H1 (cell line): Measurements from ENCODE around the gene LOX. TPM values are rescaled to one million over a fixed set of nuclear protein-coding genes. Genes with fewer than 3 reads are reported as not detected.
A peak's percentile ranks its signal among the peaks of the same experiment; 100 is the strongest.

ENCODE experiments used
- CTCF ChIA-PET: fragments of 300-600 bp; sonication (Branson Sonifier 250); formaldehyde crosslinking; loops from one replicate; lab custom pipeline; 2021; ENCODE audit not compliant: partially characterized antibody; lab: Charles Lee
- POLR2A ChIA-PET: fragments of 300-600 bp; sonication (Branson Sonifier 250); formaldehyde crosslinking; loops from one replicate; lab custom pipeline; 2021; ENCODE audit warnings: inconsistent platforms; ENCODE audit not compliant: partially characterized antibody; lab: Charles Lee
- DNase-seq, 2 experiments: peaks; one replicate each; pipeline versions ENCODE4 v3.0.0 to v3.0.0-alpha.2; 2010 to 2022; ENCODE audit warnings: low spot score in 2 of 2, low read depth in 1 of 2, mixed read lengths in 1 of 2
- FAIRE-seq: peaks from 2 replicates; lab custom pipeline; 2011; peaks lifted over from hg19 to GRCh38; lab: Jason Lieb, UNC
- H2AFZ ChIP-seq: 2 replicates; pipeline ENCODE4 v1.8.1; 2012; ENCODE audit warnings: low read length, inconsistent platforms
- H2AK5ac ChIP-seq: 2 replicates; pipeline ENCODE4 v1.6.1; 2013; ENCODE audit warnings: low read depth, low read length
- H2BK120ac ChIP-seq: replicated peaks from 2 replicates; pipeline ENCODE3; 2013; ENCODE audit warnings: low read depth, low read length, inconsistent platforms
- H2BK12ac ChIP-seq: 2 replicates; pipeline ENCODE4 v1.6.1; 2013; ENCODE audit warnings: low read depth, low read length
- H2BK15ac ChIP-seq: 2 replicates; pipeline ENCODE4 v1.6.1; 2013; ENCODE audit warnings: low read length
- H2BK20ac ChIP-seq: 2 replicates; pipeline ENCODE4 v1.6.1; 2013; ENCODE audit warnings: low read length
- H2BK5ac ChIP-seq: 2 replicates; pipeline ENCODE4 v1.6.1; 2013; ENCODE audit warnings: low read depth, low read length
- H3K14ac ChIP-seq: 2 replicates; pipeline ENCODE4 v1.6.1; 2013; ENCODE audit warnings: inconsistent platforms; ENCODE audit not compliant: insufficient read length
- H3K18ac ChIP-seq: 2 replicates; pipeline ENCODE4 v1.6.1; 2013; ENCODE audit warnings: low read length; ENCODE audit errors: extremely low read depth
- H3K23ac ChIP-seq: 2 replicates; pipeline ENCODE4 v1.6.1; 2013; ENCODE audit warnings: inconsistent platforms; ENCODE audit not compliant: insufficient read length
- H3K23me2 ChIP-seq: 2 replicates; pipeline ENCODE4 v1.6.1; 2013; ENCODE audit warnings: low read depth, low read length
- H3K27ac ChIP-seq: 2 replicates; pipeline ENCODE4 v1.6.1; 2011; ENCODE audit warnings: low read depth, low read length, inconsistent platforms
- H3K27me3 ChIP-seq, 4 experiments: replicated peaks in 1 of 4; 1 replicate in 1 of 4; 2 replicates in 3 of 4; pipeline versions ENCODE4 v1.6.1 to v1.8.1; 2011 to 2013; ENCODE audit warnings: low read length in 3 of 4, mild to moderate bottlenecking in 3 of 4, inconsistent platforms in 2 of 4, mixed read lengths in 2 of 4, moderate library complexity in 1 of 4; ENCODE audit not compliant: control insufficient read depth in 3 of 4, insufficient read depth in 3 of 4; ENCODE audit errors: extremely low read depth in 1 of 4
- H3K36me3 ChIP-seq, 4 experiments: 2 replicates each; pipeline versions ENCODE4 v1.6.1 to v1.8.1; 2011 to 2013; ENCODE audit warnings: mild to moderate bottlenecking in 4 of 4, low read length in 3 of 4, moderate library complexity in 2 of 4, control low read depth in 1 of 4, inconsistent platforms in 1 of 4; ENCODE audit not compliant: insufficient read depth in 4 of 4, control insufficient read depth in 2 of 4
- H3K4ac ChIP-seq: replicated peaks from 2 replicates; pipeline ENCODE3; 2013; ENCODE audit warnings: low read length, low read depth, mixed read lengths, inconsistent platforms; ENCODE audit not compliant: insufficient read length
- H3K4me1 ChIP-seq, 4 experiments: replicated peaks in 1 of 4; 1 replicate in 1 of 4; 2 replicates in 3 of 4; pipeline versions ENCODE4 v1.6.1 to v1.8.1; 2011 to 2013; ENCODE audit warnings: low read length in 3 of 4, inconsistent platforms in 2 of 4, mixed read lengths in 1 of 4; ENCODE audit not compliant: insufficient read depth in 4 of 4, control insufficient read depth in 3 of 4
- H3K4me2 ChIP-seq, 2 experiments: 2 replicates each; pipeline versions ENCODE4 v1.6.1 to v1.8.1; 2011 to 2013; ENCODE audit warnings: low read depth in 2 of 2, low read length in 2 of 2, control low read depth in 1 of 2, inconsistent platforms in 1 of 2, mild to moderate bottlenecking in 1 of 2; ENCODE audit not compliant: insufficient read depth in 1 of 2
- H3K4me3 ChIP-seq, 4 experiments: fragments of 200-600, 300-600 bp in 1 of 4; sonication (generic), shearing (Covaris generic), sonication (Bioruptor Twin) in 1 of 4; 2 replicates each; pipeline versions ENCODE4 v1.5.1 to v1.8.1; 2011 to 2016; ENCODE audit warnings: low read length in 4 of 4, low read depth in 3 of 4, control low read depth in 2 of 4, inconsistent platforms in 2 of 4, mild to moderate bottlenecking in 2 of 4, mixed read lengths in 1 of 4, moderate library complexity in 1 of 4; ENCODE audit not compliant: insufficient read depth in 2 of 4; ENCODE audit errors: extremely low read depth in 1 of 4
- H3K56ac ChIP-seq: replicated peaks from 2 replicates; pipeline ENCODE3; 2013; ENCODE audit warnings: low read depth, mild to moderate bottlenecking, mixed read lengths, low read length, inconsistent platforms; ENCODE audit not compliant: insufficient read length
- H3K79me1 ChIP-seq: 2 replicates; pipeline ENCODE4 v1.6.1; 2013; ENCODE audit warnings: low read depth, low read length, control low read depth
- H3K79me2 ChIP-seq, 2 experiments: 2 replicates each; pipeline versions ENCODE4 v1.6.1 to v1.8.1; 2012 to 2013; ENCODE audit warnings: low read length in 2 of 2, mild to moderate bottlenecking in 2 of 2, inconsistent platforms in 1 of 2; ENCODE audit not compliant: insufficient read depth in 2 of 2, control insufficient read depth in 1 of 2
- H3K9ac ChIP-seq, 4 experiments: replicated peaks in 1 of 4; 1 replicate in 1 of 4; 2 replicates in 3 of 4; pipeline versions ENCODE4 v1.6.1 to v1.8.1; 2011 to 2013; ENCODE audit warnings: low read depth in 3 of 4, low read length in 3 of 4, control low read depth in 2 of 4, mild to moderate bottlenecking in 2 of 4, moderate library complexity in 2 of 4, inconsistent platforms in 1 of 4; ENCODE audit errors: extremely low read depth in 1 of 4
- H3K9me3 ChIP-seq, 2 experiments: 2 replicates each; pipeline versions ENCODE4 v1.6.1 to v1.8.1; 2012 to 2013; ENCODE audit warnings: mild to moderate bottlenecking in 2 of 2, moderate library complexity in 2 of 2, control low read depth in 1 of 2, inconsistent platforms in 1 of 2, low read depth in 1 of 2, low read length in 1 of 2, mixed read lengths in 1 of 2; ENCODE audit not compliant: insufficient read depth in 2 of 2
- H4K20me1 ChIP-seq, 2 experiments: replicated peaks in 1 of 2; 2 replicates each; pipeline versions ENCODE3 to v1.8.1; 2011 to 2013; ENCODE audit warnings: inconsistent platforms in 2 of 2, low read length in 2 of 2, mild to moderate bottlenecking in 1 of 2; ENCODE audit not compliant: insufficient read depth in 2 of 2, control insufficient read depth in 1 of 2
- H4K5ac ChIP-seq: 2 replicates; pipeline ENCODE4 v1.6.1; 2013; ENCODE audit warnings: low read length, low read depth, mixed read lengths, inconsistent platforms; ENCODE audit not compliant: insufficient read length
- H4K8ac ChIP-seq: 2 replicates; pipeline ENCODE4 v1.8.0; 2013; ENCODE audit warnings: mild to moderate bottlenecking, moderate library complexity, low read length, inconsistent platforms; ENCODE audit not compliant: insufficient read depth; ENCODE audit errors: extremely low read depth
- H4K91ac ChIP-seq: replicated peaks from 2 replicates; pipeline ENCODE3; 2013; ENCODE audit warnings: low read length, mixed read lengths, inconsistent platforms; ENCODE audit not compliant: insufficient read length
- CTCF ChIP-seq, 3 experiments: IDR thresholded peaks; 1 replicate in 2 of 3; 2 replicates in 1 of 3; pipeline versions ENCODE4 v1.5.1 to v1.6.1; 2011; ENCODE audit warnings: low read length in 3 of 3, mild to moderate bottlenecking in 3 of 3, inconsistent platforms in 2 of 3, low read depth in 1 of 3, moderate library complexity in 1 of 3; ENCODE audit not compliant: insufficient read depth in 1 of 3; ENCODE audit errors: control extremely low read depth in 1 of 3
- EP300 ChIP-seq, 2 experiments: IDR thresholded peaks; 1 replicate in 1 of 2; 2 replicates in 1 of 2; pipeline ENCODE4 v1.6.1; 2011 to 2012; ENCODE audit warnings: low read depth in 2 of 2, low read length in 2 of 2, mild to moderate bottlenecking in 2 of 2, borderline replicate concordance in 1 of 2, inconsistent platforms in 1 of 2, moderate library complexity in 1 of 2
- EZH2 ChIP-seq: fragments of 200-600 bp; sonication (generic); IDR thresholded peaks from 2 replicates; pipeline ENCODE4 v1.7.1; 2012; ENCODE audit warnings: low read depth, mild to moderate bottlenecking, moderate library complexity, low read length, inconsistent platforms; ENCODE audit not compliant: severe bottlenecking
- JUND ChIP-seq: IDR thresholded peaks from 2 replicates; pipeline ENCODE4 v1.6.1; 2011; ENCODE audit warnings: mild to moderate bottlenecking, improper control_type of control experiment, low read length
- RAD21 ChIP-seq, 2 experiments: IDR thresholded peaks in 1 of 2; conservative IDR thresholded peaks in 1 of 2; 2 replicates each; pipeline ENCODE4 v1.6.1; 2011; ENCODE audit warnings: low read depth in 2 of 2, low read length in 2 of 2, improper control_type of control experiment in 1 of 2, inconsistent platforms in 1 of 2, mild to moderate bottlenecking in 1 of 2, moderate library complexity in 1 of 2
- SP1 ChIP-seq: IDR thresholded peaks from 2 replicates; pipeline ENCODE4 v1.6.1; 2011; ENCODE audit warnings: low read depth, low read length
- WGBS, 2 experiments: shearing (Covaris generic) in 1 of 2; methylation state at CpG; one replicate each; pipeline versions ENCODE4 v1.1.6 to v1.1.7; 2013 to 2015; ENCODE audit warnings: low lambda C conversion rate in 2 of 2, mixed read lengths in 2 of 2, inconsistent platforms in 1 of 2, low coverage in 1 of 2, missing lambda C conversion rate in 1 of 2; ENCODE audit not compliant: insufficient replicate concordance in 2 of 2, insufficient coverage in 1 of 2, insufficient read length in 1 of 2; ENCODE audit errors: extremely low coverage in 1 of 2, missing lambda C conversion rate in 1 of 2; 5-methylcytosine and 5-hydroxymethylcytosine counted together
- polyA plus RNA-seq, 7 experiments: library from polyadenylated mRNA; depleted of rRNA in 3 of 7; stranded (reverse) in 5 of 7; unstranded in 2 of 7; fragments of >200 nt in 5 of 7; fragments of 200-250 nt in 2 of 7; gene quantifications; 1 replicate in 5 of 7; 2 replicates in 1 of 7; 4 replicates in 1 of 7; pipeline versions ENCODE4 v1.2.1 to v1.2.3, GENCODE V29; 2011 to 2013; ENCODE audit warnings: missing spikeins in 2 of 7, mixed read lengths in 2 of 7
- total RNA-seq: library from RNA; stranded (reverse); fragmentation: NEBNext Ultra II Directional; extraction: Animal tissue kit (Norgen Biotek cat#: 25700); gene quantifications from 2 replicates; pipeline ENCODE4 v1.2.1, GENCODE V29; 2021

LOX gene
- total and polyA plus RNA-seq, 2 of the 8 experiments (the other 6 are each of a cell fraction or from before 2014, with no cell fraction given): 1.1 to 2.2 TPM

GRCh38 chr5:122091936-122092600 is 14.0 kb upstream of the LOX start:
- no peaks in the 10 kb centered on the region for H4K20me1 ChIP-seq
- H3K18ac ChIP-seq: no peak overlapping the region
- no peaks in the 10 kb centered on the region for H3K4me1 ChIP-seq
- H2AFZ ChIP-seq: peak overlapping the region; percentile 90; the same call in 1 of the 2 replicates
- no peak overlapping the region for H3K23ac ChIP-seq
- peak; percentile 69 to 74 for TF ChIP-seq RAD21 (IDR thresholded peaks at IDR 0.05 in 1 of 2, conservative IDR thresholded peaks at IDR 0.05 in 1 of 2; ENCODE audit: low read depth in 2 of 2, low read length in 2 of 2)
- no peak for TF ChIP-seq EZH2
- peak; percentile 34; the same call in 1 of the 2 replicates for TF ChIP-seq JUND
- TF ChIP-seq EP300 (IDR thresholded peaks at IDR 0.05; ENCODE audit: borderline replicate concordance in 1 of 2, low read depth in 2 of 2, low read length in 2 of 2): no peak
- TF ChIP-seq SP1: no peak
- peak in 2 of 3 experiments; percentile 51 to 53; a peak in 2 of 4 replicates for TF ChIP-seq CTCF (IDR thresholded peaks at IDR 0.05; ENCODE audit: control extremely low read depth in 1 of 3, insufficient read depth in 1 of 3, low read depth in 1 of 3, low read length in 3 of 3)
- no peak overlapping the region for H2AK5ac ChIP-seq
- H3K4ac ChIP-seq: no peak overlapping the region
- H3K4me3 ChIP-seq: no peak overlapping the region
- no peak overlapping the region for H2BK20ac ChIP-seq
- no peaks in the 10 kb centered on the region for H3K36me3 ChIP-seq
- ChIA-PET POLR2A (no interaction called here), CTCF (interaction anchor here (0.6 to 8.7 kb wide), 21 partner anchors 9 to 397 kb away, joined by 3 to 78 read pairs (median 5); partner anchors contain the start of gene LOX)
- H3K14ac ChIP-seq: no peak overlapping the region
- no peak overlapping the region for H4K91ac ChIP-seq
- FAIRE-seq (peak; percentile 68), DNase-seq (no peak)
- no peak overlapping the region for H4K8ac ChIP-seq
- H2BK5ac ChIP-seq: no peak overlapping the region
- H3K27me3 ChIP-seq: no peaks in the 10 kb centered on the region
- H2BK120ac ChIP-seq: no peak overlapping the region
- H3K9ac ChIP-seq: no peak overlapping the region
- H3K9me3 ChIP-seq: no peaks in the 10 kb centered on the region
- no peaks in the 10 kb centered on the region for H3K79me1 ChIP-seq
- no peak overlapping the region for H3K56ac ChIP-seq
- H3K27ac ChIP-seq: no peak overlapping the region
- WGBS, 2 experiments: 58% methylated on average over 9 of the region's 9 CpGs; no CpG with 5 or more reads in 1 of the 2 experiments
- no peaks in the 10 kb centered on the region for H3K23me2 ChIP-seq
- no peak overlapping the region for H2BK15ac ChIP-seq
- no peak overlapping the region for H4K5ac ChIP-seq
- no peak overlapping the region for H2BK12ac ChIP-seq
- H3K4me2 ChIP-seq: no peak overlapping the region
- H3K79me2 ChIP-seq: no peaks in the 10 kb centered on the region
